Thoracic aorta (tissue), 2 donors: ENCODE data around the gene SGMS1. TPM values are rescaled to one million over a fixed set of nuclear protein-coding genes. Genes with fewer than 3 reads are reported as not detected.

Experiments
- ATAC-seq: fragments of 150-250 bp; one replicate; pipeline ENCODE4 v1.8.0; 2017; ENCODE audit warnings: low read depth; ENCODE audit not compliant: insufficient number of reproducible peaks, low FRiP score
- DNase-seq: peaks from one replicate; pipeline ENCODE4 v3.0.0-alpha.2; 2020; ENCODE audit warnings: low spot score
- H3K27ac ChIP-seq, 2 donors: fragments of 200-600 bp; sonication (generic); 1 replicate in 1 of 2; 2 replicates in 1 of 2; pipeline ENCODE4 v1.5.1; 2016; ENCODE audit warnings: mild to moderate bottlenecking in 2 of 2, moderate library complexity in 2 of 2
- H3K27me3 ChIP-seq: fragments of 200-600 bp; sonication (generic); replicated peaks from 2 replicates; pipeline ENCODE4 v1.6.0; 2016; ENCODE audit warnings: mild to moderate bottlenecking; ENCODE audit not compliant: insufficient read depth
- H3K36me3 ChIP-seq: fragments of 200-600 bp; sonication (generic); one replicate; pipeline ENCODE4 v1.5.1; 2016
- H3K4me1 ChIP-seq, 2 donors: fragments of 200-600 bp; sonication (generic); 1 replicate in 1 of 2; 2 replicates in 1 of 2; pipeline versions ENCODE4 v1.5.1 to v1.6.0; 2016; ENCODE audit warnings: low read depth in 2 of 2, mild to moderate bottlenecking in 1 of 2; ENCODE audit not compliant: control insufficient read depth in 1 of 2
- H3K4me3 ChIP-seq: fragments of 200-600 bp; sonication (generic); 2 replicates; pipeline ENCODE4 v1.5.1; 2016; ENCODE audit warnings: mild to moderate bottlenecking
- H3K9me3 ChIP-seq: fragments of 200-600 bp; sonication (generic); 2 replicates; pipeline ENCODE4 v1.5.1; 2016
- total RNA-seq, 2 donors: library from RNA; depleted of rRNA; stranded (reverse); fragments of >200 nt; gene quantifications; one replicate each; pipeline versions ENCODE4 v1.1.0 to v1.2.3, GENCODE V29; 2016
- TF ChIP-seq, protein P1 (sequence below): fragments of 200-600 bp; sonication (generic); IDR thresholded peaks from one replicate; pipeline ENCODE4 v1.5.1; 2019; ENCODE audit warnings: antibody characterized with exemption

SGMS1 gene
- total RNA-seq, 2 donors from 2014 or later, result 60.5 to 92.3 TPM

DNA sequence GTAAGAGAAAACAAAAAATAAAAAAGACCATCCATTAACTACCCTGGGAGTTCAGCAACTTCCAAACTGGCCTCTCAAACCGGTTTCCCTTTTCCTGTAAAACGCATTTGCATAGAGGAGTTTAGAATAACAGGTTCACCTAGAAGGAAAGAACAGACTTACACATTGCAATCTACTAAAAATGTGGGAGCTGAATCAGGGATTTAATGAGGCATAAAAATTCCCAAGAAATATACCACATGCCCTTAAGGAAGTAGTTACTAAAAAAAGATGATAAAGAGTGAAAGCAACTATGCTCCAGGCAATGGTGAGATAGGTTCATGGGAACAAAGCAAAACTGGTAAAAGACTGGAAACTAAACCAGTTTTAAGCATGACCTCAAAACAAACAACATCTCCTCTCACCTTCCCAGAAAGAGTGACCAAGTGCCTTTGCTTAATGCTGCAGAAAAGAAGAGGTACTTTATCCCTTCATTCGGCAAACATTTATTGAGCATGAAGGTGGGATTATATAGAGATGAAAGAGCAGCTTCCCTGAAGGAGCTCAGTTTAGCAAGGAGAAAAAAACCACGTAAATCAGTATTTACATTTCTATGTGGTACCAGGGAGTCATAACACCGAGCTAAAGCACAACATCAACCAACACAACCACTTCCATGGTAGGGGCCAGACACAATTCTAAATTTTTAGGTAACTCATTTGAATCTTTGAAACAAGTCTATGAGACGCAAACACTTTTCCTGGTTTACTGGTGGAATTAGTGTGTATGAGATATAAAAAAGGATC, 152.8 kb downstream of the SGMS1 start:
- TF ChIP-seq, protein P1, sequence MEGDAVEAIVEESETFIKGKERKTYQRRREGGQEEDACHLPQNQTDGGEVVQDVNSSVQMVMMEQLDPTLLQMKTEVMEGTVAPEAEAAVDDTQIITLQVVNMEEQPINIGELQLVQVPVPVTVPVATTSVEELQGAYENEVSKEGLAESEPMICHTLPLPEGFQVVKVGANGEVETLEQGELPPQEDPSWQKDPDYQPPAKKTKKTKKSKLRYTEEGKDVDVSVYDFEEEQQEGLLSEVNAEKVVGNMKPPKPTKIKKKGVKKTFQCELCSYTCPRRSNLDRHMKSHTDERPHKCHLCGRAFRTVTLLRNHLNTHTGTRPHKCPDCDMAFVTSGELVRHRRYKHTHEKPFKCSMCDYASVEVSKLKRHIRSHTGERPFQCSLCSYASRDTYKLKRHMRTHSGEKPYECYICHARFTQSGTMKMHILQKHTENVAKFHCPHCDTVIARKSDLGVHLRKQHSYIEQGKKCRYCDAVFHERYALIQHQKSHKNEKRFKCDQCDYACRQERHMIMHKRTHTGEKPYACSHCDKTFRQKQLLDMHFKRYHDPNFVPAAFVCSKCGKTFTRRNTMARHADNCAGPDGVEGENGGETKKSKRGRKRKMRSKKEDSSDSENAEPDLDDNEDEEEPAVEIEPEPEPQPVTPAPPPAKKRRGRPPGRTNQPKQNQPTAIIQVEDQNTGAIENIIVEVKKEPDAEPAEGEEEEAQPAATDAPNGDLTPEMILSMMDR, result no peak
- Histone ChIP-seq H3K27me3 (no peaks in the 10 kb centered on the region), H3K36me3 (no peaks in the 10 kb centered on the region), H3K4me1 (peaks cover 16 to 28% of the 10 kb centered on the region in 2 donors), H3K9me3 (no peaks in the 10 kb centered on the region), H3K4me3 (no peak overlapping the region), H3K27ac (no peak overlapping the region)
- DNase-seq (no peak), ATAC-seq (no peak)

- H3K9me3 ChIP-seq, result no peaks in the 10 kb centered on the region
- no peaks in the 10 kb centered on the region for H3K27me3 ChIP-seq
- TF ChIP-seq, protein P1, result no peak
- DNase-seq (no peak), ATAC-seq (no peak)
- H3K36me3 ChIP-seq, result no peaks in the 10 kb centered on the region
- peaks cover 16 to 28% of the 10 kb centered on the region in 2 donors for H3K4me1 ChIP-seq
- no peak overlapping the region for H3K4me3 ChIP-seq
- H3K27ac ChIP-seq, result no peak overlapping the region
These were observed 153.4 kb downstream of the SGMS1 start for GRCh38 chr10:50470345-50470744.

DNA sequence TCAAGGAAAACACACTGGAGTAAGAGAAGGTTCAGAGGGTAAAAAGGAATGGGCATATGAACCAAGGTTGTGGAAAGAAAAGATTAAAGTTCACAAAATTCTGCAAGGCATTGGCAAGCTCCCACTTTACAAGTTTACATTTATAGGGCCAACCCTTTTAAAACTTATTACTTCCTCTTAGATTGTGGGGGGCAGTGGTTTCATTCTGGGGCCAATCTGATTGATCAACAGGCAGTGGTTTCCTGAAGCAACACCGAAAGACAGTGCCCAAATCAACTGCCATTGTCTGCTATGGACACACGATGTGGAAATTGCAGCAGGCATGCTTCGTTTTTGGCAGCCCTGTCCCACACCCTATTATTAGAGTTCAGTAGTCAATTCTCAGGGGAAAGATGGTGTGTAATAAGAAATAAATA, 154.0 kb downstream of the SGMS1 start:
- Histone ChIP-seq H3K27ac (no peak overlapping the region), H3K4me3 (no peak overlapping the region), H3K4me1 (peaks cover 16 to 28% of the 10 kb centered on the region in 2 donors), H3K27me3 (no peaks in the 10 kb centered on the region), H3K36me3 (no peaks in the 10 kb centered on the region), H3K9me3 (no peaks in the 10 kb centered on the region)
- TF ChIP-seq, protein P1, result no peak
- DNase-seq, result no peak
- ATAC-seq, result no peak

GRCh38 chr10:50469288-50469687, 154.5 kb downstream of the SGMS1 start:
- Histone ChIP-seq H3K9me3 (no peaks in the 10 kb centered on the region), H3K27me3 (no peaks in the 10 kb centered on the region), H3K27ac (no peak overlapping the region), H3K4me3 (no peak overlapping the region), H3K4me1 (peaks cover 16 to 28% of the 10 kb centered on the region in 2 donors), H3K36me3 (no peaks in the 10 kb centered on the region)
- DNase-seq (no peak), ATAC-seq (no peak)
- TF ChIP-seq, protein P1, result no peak

GRCh38 chr10:50467209-50467608, 156.5 kb downstream of the SGMS1 start:
- no peak for DNase-seq
- TF ChIP-seq, protein P1, result no peak
- Histone ChIP-seq H3K4me1 (peaks cover 19 to 28% of the 10 kb centered on the region in 2 donors), H3K27ac (no peak overlapping the region), H3K9me3 (no peaks in the 10 kb centered on the region), H3K27me3 (no peaks in the 10 kb centered on the region), H3K4me3 (no peak overlapping the region), H3K36me3 (no peaks in the 10 kb centered on the region)
- ATAC-seq, result no peak
